HG02763 (cell line): Measurements from ENCODE around the gene LAMA2.
"Not testable (repeated sequence)": the region's sequence is repeated elsewhere in the genome, so short reads cannot be mapped to it uniquely, and the experiment has no call there.

Experiments used
- ATAC-seq: cut with Tn5 transposase; IDR thresholded peaks from one replicate; pipeline ENCODE4 v1.9.1; 2021; ENCODE audit warnings: mild to moderate bottlenecking, moderate library complexity; ENCODE audit not compliant: unreplicated experiment

Gene LAMA2

GRCh38 chr6:129172279-129172995 is 289.5 kb downstream of the LAMA2 start:
- not testable (repeated sequence) for ATAC-seq

- ATAC-seq, result no peak
Observed at GRCh38 chr6:129175066-129175465, 292.1 kb downstream of the LAMA2 start.

DNA sequence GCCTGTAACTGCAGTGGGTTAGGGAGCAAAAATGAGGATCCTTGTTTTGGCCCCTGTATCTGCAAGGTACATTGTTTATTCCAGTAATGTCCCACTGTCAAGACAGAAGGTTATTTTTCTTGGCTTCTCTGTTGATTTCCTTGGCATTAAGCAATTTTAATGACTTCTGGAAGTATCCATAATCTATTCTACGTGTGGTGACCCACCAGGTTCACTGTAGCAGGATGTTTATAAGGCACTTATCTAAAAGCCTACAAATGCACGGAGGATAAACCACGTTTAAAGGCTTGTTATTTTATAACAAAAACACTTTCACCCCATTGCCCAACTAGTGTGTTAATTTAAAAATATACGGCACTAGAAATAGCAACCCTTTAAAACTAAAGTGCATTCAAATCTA is 294.9 kb downstream of the LAMA2 start:
- ATAC-seq, result no peak

- ATAC-seq, result no peak
Observed at GRCh38 chr6:129179283-129179682, 296.3 kb downstream of the LAMA2 start.

- ATAC-seq, result no peak
Observed at GRCh38 chr6:129181001-129181400, 298.1 kb downstream of the LAMA2 start.

DNA sequence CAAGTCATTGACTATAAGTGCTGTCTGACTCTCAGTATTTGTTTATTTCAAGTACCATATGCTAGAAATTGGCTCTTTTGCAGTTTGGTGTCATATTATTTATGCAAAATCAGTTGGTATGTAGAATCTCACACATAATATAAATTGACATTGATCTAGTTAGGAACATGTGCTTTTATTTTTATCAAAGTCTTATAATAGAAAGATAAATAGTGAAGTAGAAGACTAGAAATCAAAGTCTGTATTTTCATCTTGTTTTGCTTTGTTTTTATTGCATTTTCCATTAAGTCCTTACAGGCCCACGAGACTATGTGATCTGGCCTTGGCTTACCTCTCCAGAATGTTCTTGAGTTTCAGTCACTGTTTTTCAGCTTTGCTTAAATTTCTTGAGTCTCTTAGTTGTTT is 300.3 kb downstream of the LAMA2 start:
- ATAC-seq, result no peak

GRCh38 chr6:129183681-129184301 is 300.9 kb downstream of the LAMA2 start:
- ATAC-seq, result no peak

DNA sequence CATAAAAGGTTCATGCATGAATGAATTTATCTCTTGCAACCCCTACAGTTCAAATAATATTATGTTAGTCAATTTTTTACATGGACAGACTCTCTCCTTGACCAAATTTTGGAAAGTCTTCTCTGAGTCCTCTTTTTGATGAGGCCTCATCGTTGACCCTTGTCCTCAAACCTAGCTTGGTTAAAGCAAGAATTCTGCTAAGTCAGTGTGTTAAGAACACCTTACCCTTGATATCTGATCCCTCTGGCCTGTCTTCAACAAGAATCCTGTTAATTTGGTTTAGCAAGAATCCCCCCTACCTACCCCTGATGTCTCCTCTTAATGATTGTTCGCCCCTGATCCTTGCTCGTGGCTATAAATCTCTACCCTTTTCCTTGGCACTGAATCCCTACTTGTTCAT is 301.4 kb downstream of the LAMA2 start:
- ATAC-seq, result no peak

GRCh38 chr6:129184808-129185366 is 301.9 kb downstream of the LAMA2 start:
- no peak for ATAC-seq

- no peak for ATAC-seq
Observed at GRCh38 chr6:129186988-129187387, 304.1 kb downstream of the LAMA2 start.

- no peak for ATAC-seq
Observed at GRCh38 chr6:129188306-129188705, 305.4 kb downstream of the LAMA2 start.

- ATAC-seq, result no peak
Observed at GRCh38 chr6:129188795-129189194, 305.9 kb downstream of the LAMA2 start.

DNA sequence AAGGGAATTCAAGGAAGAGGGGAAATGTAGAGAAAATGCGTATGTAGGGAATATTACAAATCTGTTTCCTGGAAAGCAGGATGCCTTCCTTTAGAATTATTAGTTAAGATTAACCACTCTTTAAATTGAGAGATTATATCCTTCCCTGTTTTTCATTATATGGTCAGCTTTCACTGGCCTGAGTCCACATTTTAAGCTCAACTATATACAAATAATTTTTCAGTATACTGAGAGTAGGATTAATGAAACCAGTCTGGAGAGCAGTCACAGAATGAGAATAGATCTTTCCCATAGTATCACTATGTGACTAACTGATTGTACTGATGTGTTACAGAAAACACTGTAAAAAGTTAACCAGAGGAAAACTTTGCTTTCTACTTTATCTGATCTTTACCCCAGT is 306.3 kb downstream of the LAMA2 start:
- ATAC-seq, result no peak

DNA sequence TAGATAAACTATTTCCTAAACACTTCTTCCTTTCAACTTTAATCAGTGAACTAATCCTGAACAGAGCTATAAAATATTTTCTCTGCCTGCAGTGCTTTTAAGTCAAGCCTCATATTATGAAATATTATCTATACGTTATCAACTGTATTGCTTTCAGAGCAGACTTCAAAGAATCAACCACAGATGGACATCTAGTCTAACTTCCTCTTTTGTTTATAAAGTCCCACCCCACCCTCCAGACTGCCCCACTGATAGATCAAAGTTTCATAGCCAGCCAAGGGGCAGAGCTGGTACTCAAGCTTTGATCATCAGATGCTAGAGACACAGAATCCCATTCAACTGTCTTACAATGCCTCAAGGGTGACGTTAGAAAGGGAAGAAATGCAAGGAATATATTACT is 308.3 kb downstream of the LAMA2 start:
- ATAC-seq, result no peak

- no peak for ATAC-seq
Observed at GRCh38 chr6:129192458-129192989, 309.6 kb downstream of the LAMA2 start.

DNA sequence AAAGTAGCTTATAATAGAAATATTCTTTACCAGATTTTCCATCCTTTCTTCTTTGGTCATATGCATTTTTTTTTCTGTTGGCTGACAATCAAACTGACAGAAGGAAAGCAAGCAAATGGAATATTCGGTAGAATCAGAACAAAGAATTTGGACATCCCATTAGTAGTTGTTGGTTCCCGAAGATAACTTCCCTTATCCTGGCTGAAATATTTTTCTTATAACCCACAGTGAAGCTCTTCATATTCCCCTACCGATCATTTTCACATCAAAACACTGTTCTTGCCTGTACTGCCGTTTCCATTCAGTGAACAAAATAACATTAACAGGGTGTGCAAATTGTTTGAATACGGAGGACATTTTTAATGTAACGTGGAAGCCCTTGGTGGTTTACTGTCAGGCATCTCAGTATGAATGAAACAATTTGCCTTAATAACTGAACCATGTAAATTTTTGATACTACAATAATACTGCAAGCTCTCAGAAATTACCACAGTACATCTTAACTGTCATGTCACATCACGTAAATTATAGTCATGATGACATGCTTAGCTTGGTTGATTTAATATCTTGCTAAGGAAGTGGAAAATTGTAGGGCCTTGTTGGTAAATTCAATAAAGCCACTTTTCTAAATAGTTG is 311.5 kb downstream of the LAMA2 start:
- ATAC-seq, result no peak

GRCh38 chr6:129195161-129195560 is 312.2 kb downstream of the LAMA2 start:
- no peak for ATAC-seq

GRCh38 chr6:129195643-129196042 is 312.7 kb downstream of the LAMA2 start:
- ATAC-seq, result no peak

DNA sequence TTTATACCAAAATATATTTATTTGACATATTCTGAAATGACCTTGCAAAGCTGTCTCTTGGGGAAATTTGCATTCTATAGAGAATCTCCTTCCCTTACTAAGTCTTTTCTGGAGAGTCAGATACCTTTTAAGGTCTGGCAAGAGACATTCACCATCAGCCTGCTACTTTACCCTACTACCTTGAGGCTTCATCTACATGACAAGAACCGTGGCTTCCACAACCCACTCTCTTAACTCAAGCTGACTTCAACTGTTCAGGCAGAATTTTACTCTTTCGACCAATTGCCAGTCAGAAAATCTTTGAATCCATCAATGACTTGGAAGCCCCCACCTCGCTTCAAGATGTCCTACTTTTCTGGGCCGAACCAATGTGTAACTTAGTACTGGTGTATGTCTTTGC is 314.2 kb downstream of the LAMA2 start:
- no peak for ATAC-seq

GRCh38 chr6:129200151-129200550 is 317.2 kb downstream of the LAMA2 start:
- ATAC-seq, result no peak

- ATAC-seq, result no peak
Observed at GRCh38 chr6:129203190-129203900, 320.4 kb downstream of the LAMA2 start.
